Stomach (tissue), 4 donors: ENCODE measurements around the gene RYR1.

Source experiments
- CTCF ChIP-seq, 7 experiments: fragments of 450-650 bp in 4 of 7; fragments of 200-600 bp in 3 of 7; sonication (generic) in 3 of 7; IDR thresholded peaks; one replicate each; pipeline ENCODE4 v1.5.1; 2016 to 2019; ENCODE audit warnings: antibody characterized with exemption in 7 of 7, control low read depth in 2 of 7, mild to moderate bottlenecking in 1 of 7
- POLR2AphosphoS5 ChIP-seq, 3 donors: sonication (generic); formaldehyde crosslinking; IDR thresholded peaks; one replicate each; pipeline ENCODE4 v1.6.1; 2016; ENCODE audit warnings: antibody characterized with exemption in 3 of 3

GRCh38 chr19:38386971-38387549, 46.4 kb upstream of the RYR1 start:
- no peak for TF ChIP-seq POLR2AphosphoS5 (IDR thresholded peaks at IDR 0.05)
- TF ChIP-seq CTCF (IDR thresholded peaks at IDR 0.05) = no peak
